Gastrocnemius medialis (tissue), 4 donors: ENCODE data around the gene EVA1C. TPM values are rescaled to one million over a fixed set of nuclear protein-coding genes. Genes with fewer than 3 reads are reported as not detected.
"Not testable (repeated sequence)": the region's sequence is repeated elsewhere in the genome, so short reads cannot be mapped to it uniquely, and the experiment has no call there.

ENCODE experiments used
- ATAC-seq, 2 donors: fragments of 150-250 bp; one replicate each; pipeline ENCODE4 v1.9.1; 2016
- DNase-seq, 2 donors: peaks; one replicate each; pipeline ENCODE4 v3.0.0-alpha.2; 2019
- H3K27ac ChIP-seq, 4 donors: fragments of 200-600 bp; sonication (generic); 1 replicate in 1 of 4; 2 replicates in 3 of 4; pipeline ENCODE4 v1.5.1; 2016 to 2018; ENCODE audit warnings: mild to moderate bottlenecking in 2 of 4, moderate library complexity in 1 of 4
- H3K27me3 ChIP-seq, 3 donors: fragments of 200-600 bp; sonication (generic) in 2 of 3; 1 replicate in 1 of 3; 2 replicates in 2 of 3; pipeline versions ENCODE4 v1.5.1 to v1.6.0; 2016 to 2019; ENCODE audit warnings: mild to moderate bottlenecking in 1 of 3, moderate library complexity in 1 of 3
- H3K36me3 ChIP-seq, 2 donors: fragments of 200-600 bp; sonication (generic) in 1 of 2; one replicate each; pipeline ENCODE4 v1.5.1; 2017 to 2018
- H3K4me1 ChIP-seq, 2 donors: fragments of 200-600 bp; sonication (generic) in 1 of 2; one replicate each; pipeline ENCODE4 v1.5.1; 2016 to 2017; ENCODE audit warnings: mild to moderate bottlenecking in 2 of 2
- H3K4me3 ChIP-seq, 4 donors: fragments of 200-600 bp; sonication (generic) in 3 of 4; 1 replicate in 1 of 4; 2 replicates in 3 of 4; pipeline ENCODE4 v1.5.1; 2016 to 2019; ENCODE audit warnings: mild to moderate bottlenecking in 2 of 4
- H3K9me3 ChIP-seq, 3 donors: fragments of 200-600 bp; sonication (generic) in 2 of 3; 1 replicate in 1 of 3; 2 replicates in 2 of 3; pipeline ENCODE4 v1.5.1; 2016 to 2019
- POLR2A ChIP-seq, 2 donors: fragments of 450-650 bp; IDR thresholded peaks; one replicate each; pipeline ENCODE4 v1.6.1; 2017; ENCODE audit warnings: antibody characterized with exemption in 2 of 2, mild to moderate bottlenecking in 2 of 2, moderate library complexity in 2 of 2
- in situ Hi-C, 4 donors: fragments of 200-750 bp; cut with MboI; loops; one replicate each; pipeline versions ENCODE4 v1.15.0 to v1.8.0; 2017; ENCODE audit warnings: low sequenced_read_pairs in 4 of 4
- intact Hi-C: fragments of 100-400 bp; cut with DNase I; formaldehyde crosslinking; loops from one replicate; pipeline ENCODE4 v1.15.1; 2023; ENCODE audit warnings: low total_unique reads
- total RNA-seq, 4 donors: library from RNA; depleted of rRNA; stranded (reverse); fragments of >200 nt; gene quantifications; one replicate each; pipeline versions ENCODE4 v1.1.0 to v1.2.3, GENCODE V29; 2016
- TF ChIP-seq, protein P1 (sequence below), 5 experiments: fragments of 450-650 bp in 3 of 5; fragments of 200-600 bp in 2 of 5; sonication (generic) in 2 of 5; IDR thresholded peaks in 4 of 5; conservative IDR thresholded peaks in 1 of 5; 1 replicate in 4 of 5; 2 replicates in 1 of 5; pipeline ENCODE4 v1.5.1; 2016 to 2019; ENCODE audit warnings: antibody characterized with exemption in 5 of 5, mild to moderate bottlenecking in 3 of 5, moderate library complexity in 3 of 5

The EVA1C gene
- total RNA-seq, 4 donors from 2014 or later: 9.2 to 15.8 (median 12.1) TPM

GRCh38 chr21:32508558-32508957, 96.1 kb downstream of the EVA1C start:
- H3K9me3 ChIP-seq: no peaks in the 10 kb centered on the region
- ATAC-seq: no peak
- no peak overlapping the region for H3K4me3 ChIP-seq
- H3K27me3 ChIP-seq: no peaks in the 10 kb centered on the region
- H3K36me3 ChIP-seq: peaks cover 0 to 1% of the 10 kb centered on the region in 2 donors
- in situ Hi-C loops: no loop called here
- DNase-seq: no peak
- no peak overlapping the region for H3K27ac ChIP-seq
- intact Hi-C loops: no loop called here
- no peak for TF ChIP-seq POLR2A (IDR thresholded peaks at IDR 0.05)
- TF ChIP-seq, protein P1, sequence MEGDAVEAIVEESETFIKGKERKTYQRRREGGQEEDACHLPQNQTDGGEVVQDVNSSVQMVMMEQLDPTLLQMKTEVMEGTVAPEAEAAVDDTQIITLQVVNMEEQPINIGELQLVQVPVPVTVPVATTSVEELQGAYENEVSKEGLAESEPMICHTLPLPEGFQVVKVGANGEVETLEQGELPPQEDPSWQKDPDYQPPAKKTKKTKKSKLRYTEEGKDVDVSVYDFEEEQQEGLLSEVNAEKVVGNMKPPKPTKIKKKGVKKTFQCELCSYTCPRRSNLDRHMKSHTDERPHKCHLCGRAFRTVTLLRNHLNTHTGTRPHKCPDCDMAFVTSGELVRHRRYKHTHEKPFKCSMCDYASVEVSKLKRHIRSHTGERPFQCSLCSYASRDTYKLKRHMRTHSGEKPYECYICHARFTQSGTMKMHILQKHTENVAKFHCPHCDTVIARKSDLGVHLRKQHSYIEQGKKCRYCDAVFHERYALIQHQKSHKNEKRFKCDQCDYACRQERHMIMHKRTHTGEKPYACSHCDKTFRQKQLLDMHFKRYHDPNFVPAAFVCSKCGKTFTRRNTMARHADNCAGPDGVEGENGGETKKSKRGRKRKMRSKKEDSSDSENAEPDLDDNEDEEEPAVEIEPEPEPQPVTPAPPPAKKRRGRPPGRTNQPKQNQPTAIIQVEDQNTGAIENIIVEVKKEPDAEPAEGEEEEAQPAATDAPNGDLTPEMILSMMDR (IDR thresholded peaks at IDR 0.05 in 4 of 5, conservative IDR thresholded peaks at IDR 0.05 in 1 of 5): no peak
- H3K4me1 ChIP-seq: no peaks in the 10 kb centered on the region

DNA sequence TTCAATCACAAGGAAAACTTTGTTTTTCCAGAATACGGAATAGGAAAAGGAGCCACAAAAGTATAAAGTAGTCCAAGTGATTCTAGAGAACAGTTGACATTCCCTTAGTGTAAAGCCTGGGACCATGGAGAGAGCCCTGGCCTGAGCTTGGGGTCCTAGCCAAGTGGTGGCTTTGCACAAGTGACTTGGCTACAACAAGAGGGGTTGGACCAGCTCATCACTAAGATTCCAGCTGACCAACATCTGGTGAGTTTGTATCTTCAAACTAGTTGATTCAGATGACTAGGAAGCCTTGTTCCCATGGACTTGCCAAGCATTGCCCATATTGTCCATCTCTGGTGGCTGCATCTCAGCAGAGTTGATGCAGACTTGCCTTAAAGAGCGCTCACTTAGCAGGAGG, 96.5 kb downstream of the EVA1C start:
- H3K9me3 ChIP-seq, H3K27me3 ChIP-seq, ATAC-seq, H3K27ac ChIP-seq, DNase-seq, intact Hi-C loops, H3K4me1 ChIP-seq, H3K36me3 ChIP-seq, H3K4me3 ChIP-seq, in situ Hi-C loops: not testable (repeated sequence)

DNA sequence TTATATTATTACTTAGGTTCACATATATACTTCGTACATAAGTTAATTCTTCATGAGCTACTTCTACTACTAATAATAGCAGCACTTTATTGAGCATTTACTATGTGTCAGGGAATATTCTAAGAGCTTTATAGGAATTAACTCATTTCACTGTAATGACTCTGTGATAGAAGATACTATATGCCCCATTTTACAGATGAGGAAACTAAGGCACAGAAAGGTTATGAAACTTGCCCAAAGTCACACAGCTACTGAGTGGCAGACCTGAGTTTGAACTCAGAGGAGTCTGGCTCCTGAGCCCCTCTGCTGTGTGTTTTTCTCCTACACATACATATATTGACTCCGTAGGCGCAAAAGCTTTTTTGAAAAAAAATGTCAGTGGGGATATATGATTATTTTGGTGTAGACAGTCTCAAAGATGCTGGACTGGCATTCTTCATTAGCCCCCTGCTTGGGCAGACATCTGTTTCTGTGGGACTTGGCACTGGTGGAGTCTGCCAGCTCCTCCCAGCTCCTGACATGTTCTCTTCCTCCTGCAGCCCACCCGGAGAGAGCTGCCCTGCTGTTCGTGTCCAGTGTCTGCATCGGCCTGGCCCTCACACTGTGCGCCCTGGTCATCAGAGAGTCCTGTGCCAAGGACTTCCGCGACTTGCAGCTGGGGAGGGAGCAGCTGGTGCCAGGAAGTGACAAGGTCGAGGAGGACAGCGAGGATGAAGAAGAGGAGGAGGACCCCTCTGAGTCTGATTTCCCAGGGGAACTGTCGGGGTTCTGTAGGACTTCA, 102.0 kb downstream of the EVA1C start:
- Histone ChIP-seq H3K27me3 (no peaks in the 10 kb centered on the region), H3K4me3 (no peak overlapping the region), H3K36me3 (no peaks in the 10 kb centered on the region), H3K27ac (no peak overlapping the region), H3K9me3 (no peaks in the 10 kb centered on the region), H3K4me1 (no peaks in the 10 kb centered on the region)
- DNase-seq (no peak), ATAC-seq (no peak)
- TF ChIP-seq, protein P1 (IDR thresholded peaks at IDR 0.05 in 4 of 5, conservative IDR thresholded peaks at IDR 0.05 in 1 of 5): no peak
- no peak for TF ChIP-seq POLR2A (IDR thresholded peaks at IDR 0.05)
- in situ Hi-C loops (no loop called here), intact Hi-C loops (no loop called here)

- no peak for ATAC-seq
- Histone ChIP-seq H3K4me3 (no peak overlapping the region), H3K36me3 (no peaks in the 10 kb centered on the region), H3K9me3 (no peaks in the 10 kb centered on the region), H3K27me3 (no peaks in the 10 kb centered on the region), H3K27ac (no peak overlapping the region), H3K4me1 (peaks cover 0 to 4% of the 10 kb centered on the region in 2 donors)
- no peak for DNase-seq
- TF ChIP-seq, protein P1 (IDR thresholded peaks at IDR 0.05 in 4 of 5, conservative IDR thresholded peaks at IDR 0.05 in 1 of 5): no peak
- TF ChIP-seq POLR2A (IDR thresholded peaks at IDR 0.05): no peak
- intact Hi-C loops (no loop called here), in situ Hi-C loops (no loop called here)
Observed at GRCh38 chr21:32515874-32516273, 103.4 kb downstream of the EVA1C start.

- H3K4me1 ChIP-seq: peaks cover 0 to 9% of the 10 kb centered on the region in 2 donors
- peak overlapping the region in 1 of 4 donors; percentile 58 for H3K27ac ChIP-seq
- TF ChIP-seq POLR2A (IDR thresholded peaks at IDR 0.05): no peak
- TF ChIP-seq, protein P1 (IDR thresholded peaks at IDR 0.05 in 4 of 5, conservative IDR thresholded peaks at IDR 0.05 in 1 of 5): no peak
- ATAC-seq: no peak
- intact Hi-C loops: no loop called here
- in situ Hi-C loops: no loop called here
- no peak for DNase-seq
- H3K27me3 ChIP-seq: no peaks in the 10 kb centered on the region
- H3K36me3 ChIP-seq: no peaks in the 10 kb centered on the region
- no peaks in the 10 kb centered on the region for H3K9me3 ChIP-seq
- H3K4me3 ChIP-seq: no peak overlapping the region
Observed at GRCh38 chr21:32516756-32517649, 104.5 kb downstream of the EVA1C start.
